ENCODE results near the gene VAMP2. TPM values are rescaled to one million over a fixed set of nuclear protein-coding genes. Genes with fewer than 3 reads are reported as not detected.

Gene VAMP2
- total RNA-seq, 1 experiment from 2014 or later = 35.1 TPM

DNA sequence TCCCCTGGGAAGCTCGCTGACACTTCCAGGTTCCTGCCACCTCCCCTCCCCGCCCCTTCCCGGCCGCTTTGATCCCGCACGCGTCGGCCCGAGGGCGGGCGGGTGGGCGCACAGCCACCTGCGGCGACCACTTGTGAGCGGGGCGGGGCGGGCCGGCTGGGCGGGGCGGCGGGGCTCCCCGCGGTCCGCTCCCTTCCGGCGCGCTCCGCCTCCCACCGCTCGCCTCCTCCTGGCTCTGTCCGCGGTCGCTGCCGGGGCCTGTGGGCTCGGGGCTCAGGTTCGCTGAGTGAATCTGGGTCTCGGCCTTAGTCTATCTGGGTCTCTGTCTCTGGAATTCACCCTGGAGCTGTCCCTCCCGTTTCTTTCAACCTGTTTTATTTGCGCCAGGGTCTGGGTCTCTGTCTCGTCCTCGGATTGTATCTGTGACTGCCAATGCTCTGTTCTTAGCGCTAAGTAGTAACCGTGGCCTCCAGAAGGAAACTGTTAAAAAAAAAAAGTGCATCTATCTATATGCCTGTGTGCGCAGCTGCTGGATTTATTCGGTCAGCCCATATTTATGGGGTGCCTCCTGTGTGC lies 36.2 kb downstream of the VAMP2 start:
- peak overlapping the region; percentile 81 for H3K4me3 ChIP-seq
- no peaks in the 10 kb centered on the region for H3K79me2 ChIP-seq (ENCODE audit: low read depth)
- ChIA-PET CTCF (no interaction called here), POLR2A (ENCODE audit: unreplicated experiment) (interaction anchor here (0.5 to 0.6 kb wide), 3 partner anchors 292 to 441 kb away, joined by 4 to 8 read pairs (median 6); no protein-coding TSS in a partner anchor)
- BruUV-seq (replicated peaks) = no TSS peak
- DNase-seq = peak in 1 of 2 experiments; percentile 61
- H3K9me2 ChIP-seq (ENCODE audit: insufficient read depth) = no peaks in the 10 kb centered on the region
- intact Hi-C loops (cut with micrococcal nuclease; ENCODE audit: unreplicated experiment) = loop anchor here (1.0 kb wide), 1 partner anchor 12 kb away; no protein-coding TSS in a partner anchor
- peak overlapping the region; percentile 95 for H3K4me2 ChIP-seq
- H2AFZ ChIP-seq = peak overlapping the region; percentile 89
- no peaks in the 10 kb centered on the region for H3K27me3 ChIP-seq (ENCODE audit: insufficient read depth, low read depth)
- peaks cover 11% of the 10 kb centered on the region; the same call in 1 of the 2 replicates for H3F3A ChIP-seq (ENCODE audit: insufficient read depth, low read depth)
- H3K4me1 ChIP-seq (replicated peaks; ENCODE audit: insufficient read depth) = peaks cover 12% of the 10 kb centered on the region; the same call in 1 of the 2 replicates
- peak overlapping the region; percentile 34; the same call in 1 of the 2 replicates for H3K27ac ChIP-seq
- no peaks in the 10 kb centered on the region for H3K36me3 ChIP-seq (ENCODE audit: low read depth)
- TF ChIP-seq EZH2 (IDR thresholded peaks at IDR 0.05; ENCODE audit: low read depth) = no peak
- TF ChIP-seq, protein P1, sequence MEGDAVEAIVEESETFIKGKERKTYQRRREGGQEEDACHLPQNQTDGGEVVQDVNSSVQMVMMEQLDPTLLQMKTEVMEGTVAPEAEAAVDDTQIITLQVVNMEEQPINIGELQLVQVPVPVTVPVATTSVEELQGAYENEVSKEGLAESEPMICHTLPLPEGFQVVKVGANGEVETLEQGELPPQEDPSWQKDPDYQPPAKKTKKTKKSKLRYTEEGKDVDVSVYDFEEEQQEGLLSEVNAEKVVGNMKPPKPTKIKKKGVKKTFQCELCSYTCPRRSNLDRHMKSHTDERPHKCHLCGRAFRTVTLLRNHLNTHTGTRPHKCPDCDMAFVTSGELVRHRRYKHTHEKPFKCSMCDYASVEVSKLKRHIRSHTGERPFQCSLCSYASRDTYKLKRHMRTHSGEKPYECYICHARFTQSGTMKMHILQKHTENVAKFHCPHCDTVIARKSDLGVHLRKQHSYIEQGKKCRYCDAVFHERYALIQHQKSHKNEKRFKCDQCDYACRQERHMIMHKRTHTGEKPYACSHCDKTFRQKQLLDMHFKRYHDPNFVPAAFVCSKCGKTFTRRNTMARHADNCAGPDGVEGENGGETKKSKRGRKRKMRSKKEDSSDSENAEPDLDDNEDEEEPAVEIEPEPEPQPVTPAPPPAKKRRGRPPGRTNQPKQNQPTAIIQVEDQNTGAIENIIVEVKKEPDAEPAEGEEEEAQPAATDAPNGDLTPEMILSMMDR (conservative IDR thresholded peaks at IDR 0.05) = no peak
- no peaks in the 10 kb centered on the region for H4K20me1 ChIP-seq (ENCODE audit: insufficient read depth)
- H3K9me3 ChIP-seq (ENCODE audit: insufficient read depth, low read depth) = no peaks in the 10 kb centered on the region

- Histone ChIP-seq H3K27me3 (ENCODE audit: insufficient read depth, low read depth) (no peaks in the 10 kb centered on the region), H3K79me2 (ENCODE audit: low read depth) (no peaks in the 10 kb centered on the region), H3K4me3 (peak overlapping the region; percentile 81), H3K36me3 (ENCODE audit: low read depth) (no peaks in the 10 kb centered on the region), H2AFZ (peak overlapping the region; percentile 89), H3K4me1 (replicated peaks; ENCODE audit: insufficient read depth) (peaks cover 12% of the 10 kb centered on the region; the same call in 1 of the 2 replicates), H3K9me3 (ENCODE audit: insufficient read depth, low read depth) (no peaks in the 10 kb centered on the region), H3F3A (ENCODE audit: insufficient read depth, low read depth) (peaks cover 11% of the 10 kb centered on the region; the same call in 1 of the 2 replicates), H3K27ac (no peak overlapping the region), H4K20me1 (ENCODE audit: insufficient read depth) (no peaks in the 10 kb centered on the region), H3K4me2 (peak overlapping the region; percentile 95), H3K9me2 (ENCODE audit: insufficient read depth) (no peaks in the 10 kb centered on the region)
- intact Hi-C loops (cut with micrococcal nuclease; ENCODE audit: unreplicated experiment) = loop anchor here (1.0 kb wide), 1 partner anchor 12 kb away; no protein-coding TSS in a partner anchor
- BruUV-seq (replicated peaks) = no TSS peak
- TF ChIP-seq, protein P1 (conservative IDR thresholded peaks at IDR 0.05) = no peak
- no peak for TF ChIP-seq EZH2 (IDR thresholded peaks at IDR 0.05; ENCODE audit: low read depth)
- ChIA-PET CTCF (no interaction called here), POLR2A (ENCODE audit: unreplicated experiment) (interaction anchor here (0.5 to 0.6 kb wide), 2 partner anchors 94 to 291 kb away, joined by 4 read pairs; no protein-coding TSS in a partner anchor)
- no peak for DNase-seq
Observed at GRCh38 chr17:8125947-8126490, 36.7 kb downstream of the VAMP2 start.

DNA sequence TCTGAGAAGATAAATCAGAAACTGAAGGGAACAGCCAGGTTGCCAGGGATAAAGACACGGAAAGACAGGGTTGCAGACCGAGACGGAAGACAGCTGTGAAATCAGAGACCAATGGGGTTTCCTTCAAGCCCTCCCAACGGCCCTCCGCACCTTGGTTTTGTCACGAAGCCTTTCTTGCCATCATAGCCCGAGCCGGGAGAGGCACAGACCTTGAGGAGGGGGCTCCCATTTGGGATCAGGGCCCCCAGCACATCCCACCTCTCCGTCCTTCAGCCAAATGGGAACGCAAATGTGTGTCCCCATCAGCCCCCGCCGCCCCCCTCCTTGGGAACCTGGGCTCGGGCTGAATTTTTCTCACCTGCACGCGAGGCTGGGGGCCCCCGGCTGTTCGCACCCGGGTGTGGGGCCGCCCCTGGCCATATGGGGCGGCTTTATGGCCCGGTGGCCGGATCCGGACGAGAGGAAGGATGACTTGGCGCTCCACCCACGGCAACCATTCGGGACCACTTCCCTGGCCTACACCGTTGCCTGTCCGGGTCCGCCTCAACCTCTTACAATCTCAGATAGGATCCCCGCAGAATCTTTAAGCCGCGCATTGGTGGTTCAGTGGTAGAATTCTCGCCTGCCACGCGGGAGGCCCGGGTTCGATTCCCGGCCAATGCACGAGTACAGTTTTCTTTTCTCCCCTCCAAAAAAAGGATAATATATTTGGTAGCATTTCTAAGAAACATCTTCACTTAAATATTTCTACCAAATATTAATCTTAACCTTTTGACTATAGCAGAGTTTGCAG lies 37.4 kb downstream of the VAMP2 start:
- ChIA-PET CTCF (no interaction called here), POLR2A (ENCODE audit: unreplicated experiment) (interaction anchor here (0.6 kb wide), 2 partner anchors 48 to 95 kb away, joined by 4 read pairs; no protein-coding TSS in a partner anchor)
- Histone ChIP-seq H3K27ac (no peak overlapping the region), H3K4me3 (peak overlapping the region; percentile 81), H3K4me1 (replicated peaks; ENCODE audit: insufficient read depth) (peaks cover 12% of the 10 kb centered on the region; the same call in 1 of the 2 replicates), H3K9me3 (ENCODE audit: insufficient read depth, low read depth) (no peaks in the 10 kb centered on the region), H3F3A (ENCODE audit: insufficient read depth, low read depth) (peaks cover 14% of the 10 kb centered on the region; the same call in 1 of the 2 replicates), H2AFZ (peak overlapping the region; percentile 89; the same call in 1 of the 2 replicates), H3K9me2 (ENCODE audit: insufficient read depth) (no peaks in the 10 kb centered on the region), H3K4me2 (peak overlapping the region; percentile 95), H3K79me2 (ENCODE audit: low read depth) (no peaks in the 10 kb centered on the region), H3K36me3 (ENCODE audit: low read depth) (no peaks in the 10 kb centered on the region), H4K20me1 (ENCODE audit: insufficient read depth) (no peaks in the 10 kb centered on the region), H3K27me3 (ENCODE audit: insufficient read depth, low read depth) (no peaks in the 10 kb centered on the region)
- TF ChIP-seq, protein P1 (conservative IDR thresholded peaks at IDR 0.05) = no peak
- TF ChIP-seq EZH2 (IDR thresholded peaks at IDR 0.05; ENCODE audit: low read depth) = no peak
- BruUV-seq (replicated peaks) = no TSS peak
- intact Hi-C loops (cut with micrococcal nuclease; ENCODE audit: unreplicated experiment) = no loop called here
- DNase-seq = peak; percentile 43 to 84

All from PC-9 (cell line).